SK-N-SH (cell line): ENCODE measurements around the gene ZC3HAV1L. TPM values are rescaled to one million over a fixed set of nuclear protein-coding genes. Genes with fewer than 3 reads are reported as not detected.

Experiments
- CTCF ChIA-PET: fragments of 300-600, 350-600 bp; formaldehyde crosslinking; extraction: SDS; loops from one replicate; lab custom pipeline; 2021; lab: Yijun Ruan, JAX
- POLR2A ChIA-PET: fragments of 350-600 bp; sonication (Branson Sonifier 250); formaldehyde crosslinking; extraction: SDS; loops from one replicate; lab custom pipeline; 2020; ENCODE audit warnings: antibody characterized with exemption, inconsistent platforms; lab: Yijun Ruan, JAX
- DNase-seq: peaks from one replicate; pipeline ENCODE4 v3.0.0; 2012
- H2AFZ ChIP-seq: fragments of 200-600 bp; sonication (generic); 2 replicates; pipeline ENCODE4 v1.8.1; 2016; ENCODE audit warnings: antibody characterized with exemption, mild to moderate bottlenecking, low read depth
- H3F3A ChIP-seq: fragments of 200-600 bp; sonication (generic); replicated peaks from 2 replicates; pipeline ENCODE3; 2016; ENCODE audit warnings: antibody characterized with exemption, mild to moderate bottlenecking; ENCODE audit not compliant: insufficient read depth
- H3K27ac ChIP-seq, 2 experiments: fragments of 200-500 bp in 1 of 2; fragments of 200-600 bp in 1 of 2; sonication (Bioruptor generic) in 1 of 2; sonication (generic), shearing (Covaris generic) in 1 of 2; 2 replicates each; pipeline versions ENCODE4 v1.5.1 to v1.6.1; 2014 to 2016; ENCODE audit warnings: low read depth in 2 of 2, inconsistent platforms in 1 of 2, low read length in 1 of 2, mild to moderate bottlenecking in 1 of 2, mixed read lengths in 1 of 2
- H3K27me3 ChIP-seq: fragments of 200-600 bp; sonication (generic), shearing (Covaris generic); 2 replicates; pipeline ENCODE4 v1.6.1; 2016; ENCODE audit warnings: mixed run types; ENCODE audit not compliant: insufficient read depth
- H3K36me3 ChIP-seq, 2 experiments: fragments of 200-500 bp in 1 of 2; fragments of 200-600 bp in 1 of 2; sonication (Bioruptor generic) in 1 of 2; sonication (generic) in 1 of 2; replicated peaks in 1 of 2; 2 replicates each; pipeline versions ENCODE3 to v1.5.1; 2014 to 2016; ENCODE audit warnings: low read length in 1 of 2, mild to moderate bottlenecking in 1 of 2; ENCODE audit not compliant: insufficient read depth in 2 of 2, control insufficient read depth in 1 of 2
- H3K4me1 ChIP-seq, 2 experiments: fragments of 200-500 bp in 1 of 2; fragments of 200-600 bp in 1 of 2; sonication (Bioruptor generic) in 1 of 2; sonication (generic), shearing (Covaris generic) in 1 of 2; 2 replicates each; pipeline versions ENCODE4 v1.5.1 to v1.6.1; 2014 to 2016; ENCODE audit warnings: low read depth in 1 of 2, low read length in 1 of 2, mixed run types in 1 of 2; ENCODE audit not compliant: insufficient read depth in 2 of 2, control insufficient read depth in 1 of 2
- H3K4me2 ChIP-seq: fragments of 200-600 bp; sonication (generic), shearing (Covaris generic); 2 replicates; pipeline ENCODE4 v1.6.1; 2017; ENCODE audit warnings: mixed run types
- H3K4me3 ChIP-seq, 2 experiments: fragments of 200-500 bp in 1 of 2; fragments of 200-600 bp in 1 of 2; sonication (Bioruptor generic) in 1 of 2; sonication (generic), shearing (Covaris generic) in 1 of 2; 2 replicates each; pipeline versions ENCODE4 v1.5.1 to v1.8.1; 2014 to 2016; ENCODE audit warnings: low read depth in 2 of 2, inconsistent platforms in 1 of 2, low read length in 1 of 2, mild to moderate bottlenecking in 1 of 2, mixed read lengths in 1 of 2, moderate library complexity in 1 of 2
- H3K79me2 ChIP-seq: fragments of 200-600 bp; sonication (generic); 2 replicates; pipeline ENCODE4 v1.8.1; 2017; ENCODE audit warnings: mild to moderate bottlenecking; ENCODE audit not compliant: insufficient read depth
- H3K9ac ChIP-seq: fragments of 200-600 bp; sonication (generic); 2 replicates; pipeline ENCODE4 v1.6.1; 2017; ENCODE audit warnings: mixed run types
- H3K9me2 ChIP-seq: fragments of 200-600 bp; sonication (generic); 2 replicates; pipeline ENCODE4 v1.6.1; 2017; ENCODE audit warnings: mixed run types
- H3K9me3 ChIP-seq: fragments of 200-600 bp; sonication (generic); 2 replicates; pipeline ENCODE4 v1.6.1; 2017; ENCODE audit warnings: mixed run types, mild to moderate bottlenecking, moderate library complexity
- H4K20me1 ChIP-seq: fragments of 200-600 bp; sonication (generic); 2 replicates; pipeline ENCODE4 v1.6.1; 2017; ENCODE audit warnings: mild to moderate bottlenecking, mixed run types; ENCODE audit not compliant: insufficient read depth
- CHD2 ChIP-seq: fragments of 150-350 bp; IDR thresholded peaks from 2 replicates; pipeline ENCODE4 v1.6.1; 2018; ENCODE audit warnings: low read length; ENCODE audit not compliant: partially characterized antibody
- FOXJ3 ChIP-seq: sonication (generic); formaldehyde crosslinking; IDR thresholded peaks from 2 replicates; pipeline ENCODE4 v1.5.1; 2020; ENCODE audit warnings: mild to moderate bottlenecking, missing genetic modification reagents
- FOXM1 ChIP-seq: IDR thresholded peaks from 2 replicates; pipeline ENCODE4 v1.4.0; 2012; ENCODE audit warnings: low read depth, mild to moderate bottlenecking
- GABPA ChIP-seq: IDR thresholded peaks from 2 replicates; pipeline ENCODE4 v1.4.0; 2012; ENCODE audit warnings: low read depth, mild to moderate bottlenecking
- GATA2 ChIP-seq: sonication (generic); formaldehyde crosslinking; IDR thresholded peaks from 2 replicates; pipeline ENCODE4 v1.5.0; 2020; ENCODE audit warnings: mild to moderate bottlenecking, missing genetic modification reagents
- JUND ChIP-seq: IDR thresholded peaks from 2 replicates; pipeline ENCODE4 v1.4.0; 2012
- MEF2A ChIP-seq: IDR thresholded peaks from 2 replicates; pipeline ENCODE4 v1.4.0; 2012; ENCODE audit warnings: low read depth, borderline replicate concordance
- MXI1 ChIP-seq: IDR thresholded peaks from 2 replicates; pipeline ENCODE4 v1.6.1; 2012; ENCODE audit warnings: mild to moderate bottlenecking, low read depth, low read length, improper control_type of control experiment
- NFIC ChIP-seq: IDR thresholded peaks from 2 replicates; pipeline ENCODE4 v1.4.0; 2012; ENCODE audit warnings: borderline replicate concordance
- RCOR1 ChIP-seq: fragments of 150-350 bp; IDR thresholded peaks from 2 replicates; pipeline ENCODE4 v1.6.1; 2017; ENCODE audit warnings: antibody characterized with exemption, low read length
- RFX5 ChIP-seq: IDR thresholded peaks from 2 replicates; pipeline ENCODE4 v1.6.1; 2012; ENCODE audit warnings: mild to moderate bottlenecking, improper control_type of control experiment, low read length
- SIN3A ChIP-seq: IDR thresholded peaks from 2 replicates; pipeline ENCODE4 v1.6.1; 2012; ENCODE audit warnings: low read depth, mild to moderate bottlenecking, low read length, moderate library complexity, borderline replicate concordance
- SMC3 ChIP-seq: IDR thresholded peaks from 2 replicates; pipeline ENCODE4 v1.6.1; 2012; ENCODE audit warnings: low read depth, low read length, improper control_type of control experiment
- TEAD4 ChIP-seq: IDR thresholded peaks from 2 replicates; pipeline ENCODE4 v1.4.0; 2012; ENCODE audit warnings: mild to moderate bottlenecking, borderline replicate concordance; ENCODE audit not compliant: insufficient read depth
- USF1 ChIP-seq: IDR thresholded peaks from 2 replicates; pipeline ENCODE4 v1.4.0; 2012; ENCODE audit warnings: low read depth, borderline replicate concordance
- YY1 ChIP-seq: IDR thresholded peaks from 2 replicates; pipeline ENCODE4 v1.4.0; 2012; ENCODE audit warnings: low read depth, mild to moderate bottlenecking
- WGBS: methylation state at CpG from one replicate; pipeline ENCODE4 v1.1.6; 2017; ENCODE audit warnings: low lambda C conversion rate; 5-methylcytosine and 5-hydroxymethylcytosine counted together
- polyA plus RNA-seq, 3 experiments: library from polyadenylated mRNA; depleted of rRNA; stranded (reverse); fragments of >200 nt; gene quantifications; 2 replicates each; pipeline ENCODE4 v1.2.3, GENCODE V29; 2012
- TF ChIP-seq, protein P1 (sequence below): IDR thresholded peaks from 2 replicates; pipeline ENCODE4; 2012

ZC3HAV1L gene
- polyA plus RNA-seq, 1 of the 3 experiments (the other 2 are of a cell fraction), result 9.7 TPM

- TF ChIP-seq GATA2 (CRISPR knock-in tag), result no peak
- TF ChIP-seq CHD2, result no peak
- TF ChIP-seq RCOR1, result peak; percentile 13; the same call in 1 of the 2 replicates
- no peak for TF ChIP-seq FOXJ3
- TF ChIP-seq SIN3A, result peak; percentile 62; the same call in 1 of the 2 replicates
- TF ChIP-seq RFX5, result peak; percentile 76
- TF ChIP-seq, protein P1, sequence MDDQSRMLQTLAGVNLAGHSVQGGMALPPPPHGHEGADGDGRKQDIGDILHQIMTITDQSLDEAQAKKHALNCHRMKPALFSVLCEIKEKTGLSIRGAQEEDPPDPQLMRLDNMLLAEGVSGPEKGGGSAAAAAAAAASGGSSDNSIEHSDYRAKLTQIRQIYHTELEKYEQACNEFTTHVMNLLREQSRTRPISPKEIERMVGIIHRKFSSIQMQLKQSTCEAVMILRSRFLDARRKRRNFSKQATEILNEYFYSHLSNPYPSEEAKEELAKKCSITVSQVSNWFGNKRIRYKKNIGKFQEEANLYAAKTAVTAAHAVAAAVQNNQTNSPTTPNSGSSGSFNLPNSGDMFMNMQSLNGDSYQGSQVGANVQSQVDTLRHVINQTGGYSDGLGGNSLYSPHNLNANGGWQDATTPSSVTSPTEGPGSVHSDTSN, result no peak
- TF ChIP-seq USF1, result no peak
- TF ChIP-seq MXI1, result 0 out of 2 replicates have a peak, but pooled peaks have one; percentile 38
- TF ChIP-seq, all 33 proteins: peak for 8
These were observed 39.3 kb upstream of the ZC3HAV1L start (continued) for GRCh38 chr7:139075031-139075652.

- no peaks in the 10 kb centered on the region for H3K79me2 ChIP-seq
- H3K4me1 ChIP-seq, result peaks cover 0 to 3% of the 10 kb centered on the region in 2 experiments; a peak in 2 of 4 replicates
- H3K9ac ChIP-seq, result no peak overlapping the region
- H3K9me3 ChIP-seq, result no peaks in the 10 kb centered on the region
- H4K20me1 ChIP-seq, result no peaks in the 10 kb centered on the region
- no peaks in the 10 kb centered on the region for H3K27me3 ChIP-seq
- CTCF ChIA-PET, result interaction anchor here (0.8 to 4.6 kb wide), 3 partner anchors 56 to 334 kb away, joined by 4 to 28 read pairs (median 17); no protein-coding TSS in a partner anchor
- H3K27ac ChIP-seq, result no peak overlapping the region
- POLR2A ChIA-PET, result no interaction called here
- H3F3A ChIP-seq, result peaks cover 9% of the 10 kb centered on the region
- DNase-seq, result no peak
- H2AFZ ChIP-seq, result no peak overlapping the region
- H3K4me3 ChIP-seq, result no peak overlapping the region
- H3K36me3 ChIP-seq, result peaks cover 44 to 46% of the 10 kb centered on the region in 2 experiments
- H3K9me2 ChIP-seq, result no peaks in the 10 kb centered on the region
- H3K4me2 ChIP-seq, result no peak overlapping the region
- WGBS, result 98% methylated on average over 8 of the region's 8 CpGs
- TF ChIP-seq USF1 (no peak), NFIC (no peak), GABPA (no peak)
- TF ChIP-seq, all 33 proteins: peak for 0
These were observed 37.0 kb upstream of the ZC3HAV1L start for GRCh38 chr7:139072796-139073195.

- Histone ChIP-seq H3K27me3 (no peaks in the 10 kb centered on the region), H3F3A (peaks cover 9% of the 10 kb centered on the region), H3K27ac (no peak overlapping the region), H4K20me1 (no peaks in the 10 kb centered on the region), H3K36me3 (peaks cover 40 to 47% of the 10 kb centered on the region in 2 experiments), H2AFZ (no peak overlapping the region), H3K4me3 (no peak overlapping the region), H3K79me2 (no peaks in the 10 kb centered on the region), H3K4me2 (no peak overlapping the region), H3K9me3 (no peaks in the 10 kb centered on the region)
- 97% methylated on average over 3 of the region's 3 CpGs for WGBS
- no peak for DNase-seq
- ChIA-PET CTCF (interaction anchor here (0.7 to 4.6 kb wide), 4 partner anchors 12 to 190 kb away, joined by 3 to 28 read pairs (median 10); no protein-coding TSS in a partner anchor), POLR2A (no interaction called here)
- TF ChIP-seq NFIC (no peak), GABPA (no peak), MXI1 (no peak), TEAD4 (no peak), MEF2A (no peak), YY1 (no peak), SMC3 (no peak), FOXM1 (no peak), JUND (no peak), CHD2 (no peak)
- TF ChIP-seq, all 33 proteins: peak for 0
- Histone ChIP-seq H3K9me2 (no peaks in the 10 kb centered on the region), H3K9ac (no peak overlapping the region), H3K4me1 (peaks cover 0 to 3% of the 10 kb centered on the region in 2 experiments; a peak in 2 of 4 replicates)
These were observed 35.8 kb upstream of the ZC3HAV1L start for GRCh38 chr7:139071680-139072079.
